Parathyroid adenoma (tissue), 2 donors: ENCODE data around the gene ACADS.

ENCODE experiments used
- H2AFZ ChIP-seq: fragments of 300-600 bp; sonication (generic); one replicate; pipeline ENCODE4 v1.7.0; 2017; ENCODE audit warnings: antibody characterized with exemption, mild to moderate bottlenecking
- H3K27ac ChIP-seq: fragments of 300-600 bp; sonication (generic); one replicate; pipeline ENCODE4 v1.7.0; 2017
- H3K27me3 ChIP-seq: fragments of 300-600 bp; sonication (generic); one replicate; pipeline ENCODE4 v1.7.0; 2017; ENCODE audit warnings: low read length; ENCODE audit not compliant: control insufficient read depth, insufficient read depth
- H3K36me3 ChIP-seq: fragments of 300-600 bp; sonication (generic); one replicate; pipeline ENCODE4 v1.7.0; 2017; ENCODE audit warnings: low read length; ENCODE audit not compliant: control insufficient read depth, insufficient read depth
- H3K4me1 ChIP-seq: fragments of 300-600 bp; sonication (generic); one replicate; pipeline ENCODE4 v1.7.0; 2017; ENCODE audit warnings: control low read depth
- H3K4me2 ChIP-seq: fragments of 300-600 bp; sonication (generic); one replicate; pipeline ENCODE4 v1.7.0; 2017; ENCODE audit warnings: low read length
- H3K4me3 ChIP-seq: fragments of 300-600 bp; sonication (generic); one replicate; pipeline ENCODE4 v1.7.0; 2017; ENCODE audit warnings: low read depth, low read length
- H3K79me2 ChIP-seq: fragments of 300-600 bp; sonication (generic); one replicate; pipeline ENCODE4 v1.7.0; 2017; ENCODE audit warnings: control low read depth
- H3K9ac ChIP-seq: fragments of 300-600 bp; sonication (generic); one replicate; pipeline ENCODE4 v1.7.0; 2017; ENCODE audit warnings: mild to moderate bottlenecking
- H3K9me3 ChIP-seq: fragments of 300-600 bp; sonication (generic); one replicate; pipeline ENCODE4 v1.7.0; 2017; ENCODE audit warnings: low read length; ENCODE audit not compliant: control insufficient read depth
- TF ChIP-seq, protein P1 (sequence below): fragments of 300-600 bp; sonication (generic); IDR thresholded peaks from one replicate; pipeline ENCODE4 v1.7.0; 2017; ENCODE audit warnings: antibody characterized with exemption, mild to moderate bottlenecking
- donor health status: primary hyperparathyroidism.

The ACADS gene

DNA sequence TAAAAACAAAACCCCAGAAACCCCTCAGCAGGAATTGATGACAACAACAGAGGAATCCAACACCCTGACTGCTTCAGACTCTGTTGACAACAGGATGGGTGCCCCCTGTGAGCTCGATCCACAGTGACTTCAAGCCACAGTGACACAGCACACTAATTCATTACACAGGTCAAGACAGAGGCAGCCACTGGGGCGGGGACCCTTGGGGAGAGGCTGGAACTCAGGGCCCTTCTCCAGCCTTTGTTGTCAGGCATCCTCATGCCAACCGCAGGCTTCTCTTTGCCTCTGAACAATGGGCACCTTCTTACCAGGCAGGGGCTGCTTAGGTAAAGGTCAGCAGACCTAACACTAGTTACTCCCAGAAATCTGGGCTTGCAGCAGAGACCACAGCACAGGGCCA is 37.6 kb downstream of the ACADS start:
- no peak overlapping the region for H2AFZ ChIP-seq
- no peak overlapping the region for H3K27ac ChIP-seq
- TF ChIP-seq, protein P1, sequence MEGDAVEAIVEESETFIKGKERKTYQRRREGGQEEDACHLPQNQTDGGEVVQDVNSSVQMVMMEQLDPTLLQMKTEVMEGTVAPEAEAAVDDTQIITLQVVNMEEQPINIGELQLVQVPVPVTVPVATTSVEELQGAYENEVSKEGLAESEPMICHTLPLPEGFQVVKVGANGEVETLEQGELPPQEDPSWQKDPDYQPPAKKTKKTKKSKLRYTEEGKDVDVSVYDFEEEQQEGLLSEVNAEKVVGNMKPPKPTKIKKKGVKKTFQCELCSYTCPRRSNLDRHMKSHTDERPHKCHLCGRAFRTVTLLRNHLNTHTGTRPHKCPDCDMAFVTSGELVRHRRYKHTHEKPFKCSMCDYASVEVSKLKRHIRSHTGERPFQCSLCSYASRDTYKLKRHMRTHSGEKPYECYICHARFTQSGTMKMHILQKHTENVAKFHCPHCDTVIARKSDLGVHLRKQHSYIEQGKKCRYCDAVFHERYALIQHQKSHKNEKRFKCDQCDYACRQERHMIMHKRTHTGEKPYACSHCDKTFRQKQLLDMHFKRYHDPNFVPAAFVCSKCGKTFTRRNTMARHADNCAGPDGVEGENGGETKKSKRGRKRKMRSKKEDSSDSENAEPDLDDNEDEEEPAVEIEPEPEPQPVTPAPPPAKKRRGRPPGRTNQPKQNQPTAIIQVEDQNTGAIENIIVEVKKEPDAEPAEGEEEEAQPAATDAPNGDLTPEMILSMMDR, result no peak
- H3K79me2 ChIP-seq, result no peaks in the 10 kb centered on the region
- H3K4me1 ChIP-seq, result no peaks in the 10 kb centered on the region
- H3K27me3 ChIP-seq, result no peaks in the 10 kb centered on the region
- H3K9ac ChIP-seq, result no peak overlapping the region
- no peaks in the 10 kb centered on the region for H3K36me3 ChIP-seq
- no peaks in the 10 kb centered on the region for H3K9me3 ChIP-seq
- H3K4me2 ChIP-seq, result no peak overlapping the region
- H3K4me3 ChIP-seq, result no peak overlapping the region

DNA sequence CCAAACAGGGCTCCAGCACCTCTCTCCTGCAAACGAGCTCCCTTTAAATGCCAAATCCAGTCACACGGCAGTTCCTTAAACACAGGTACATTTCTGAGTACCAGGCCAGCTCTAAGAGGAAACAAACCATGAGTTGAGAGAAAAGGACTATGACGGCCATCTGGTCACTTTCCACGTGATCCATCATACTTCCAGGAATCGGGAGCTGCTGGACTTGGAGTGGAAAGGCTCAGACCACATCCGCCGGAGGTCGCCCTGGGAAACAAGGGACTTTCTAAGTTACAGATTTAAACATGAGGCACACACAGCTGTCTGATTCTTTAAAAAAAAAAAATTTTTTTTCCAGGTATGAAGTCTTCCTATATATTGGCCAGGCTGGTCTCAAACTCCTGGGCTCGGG is 39.2 kb downstream of the ACADS start:
- Histone ChIP-seq H3K27ac (no peak overlapping the region), H3K4me3 (no peak overlapping the region), H3K9ac (no peak overlapping the region), H3K79me2 (no peaks in the 10 kb centered on the region), H3K4me2 (no peak overlapping the region), H3K36me3 (no peaks in the 10 kb centered on the region), H3K4me1 (no peaks in the 10 kb centered on the region), H3K9me3 (no peaks in the 10 kb centered on the region), H2AFZ (no peak overlapping the region), H3K27me3 (no peaks in the 10 kb centered on the region)
- TF ChIP-seq, protein P1, result no peak

DNA sequence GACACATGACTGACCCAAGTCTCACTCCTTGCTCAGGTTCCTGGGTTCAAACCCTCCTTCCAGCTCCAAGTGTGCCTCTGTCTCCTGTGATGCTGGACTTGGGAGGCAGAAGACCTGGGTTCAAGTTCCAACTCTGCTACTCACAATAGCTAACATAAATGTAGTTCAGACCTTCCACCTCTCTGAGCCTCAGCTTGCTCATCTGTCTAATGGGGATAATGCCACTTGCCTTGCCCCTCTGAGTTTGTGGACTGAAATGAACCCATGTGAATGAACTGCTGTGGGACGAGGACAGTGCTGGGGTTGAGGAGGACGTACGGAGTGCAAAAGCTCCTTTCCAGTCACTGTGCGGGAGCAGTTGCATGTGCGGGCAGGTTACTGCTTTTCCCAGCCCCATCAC is 40.9 kb downstream of the ACADS start:
- TF ChIP-seq, protein P1, result no peak
- Histone ChIP-seq H3K27ac (no peak overlapping the region), H3K4me2 (no peak overlapping the region), H3K4me1 (no peaks in the 10 kb centered on the region), H3K36me3 (no peaks in the 10 kb centered on the region), H3K79me2 (peaks cover 7% of the 10 kb centered on the region), H3K9me3 (no peaks in the 10 kb centered on the region), H2AFZ (no peak overlapping the region), H3K4me3 (no peak overlapping the region), H3K9ac (no peak overlapping the region), H3K27me3 (no peaks in the 10 kb centered on the region)

DNA sequence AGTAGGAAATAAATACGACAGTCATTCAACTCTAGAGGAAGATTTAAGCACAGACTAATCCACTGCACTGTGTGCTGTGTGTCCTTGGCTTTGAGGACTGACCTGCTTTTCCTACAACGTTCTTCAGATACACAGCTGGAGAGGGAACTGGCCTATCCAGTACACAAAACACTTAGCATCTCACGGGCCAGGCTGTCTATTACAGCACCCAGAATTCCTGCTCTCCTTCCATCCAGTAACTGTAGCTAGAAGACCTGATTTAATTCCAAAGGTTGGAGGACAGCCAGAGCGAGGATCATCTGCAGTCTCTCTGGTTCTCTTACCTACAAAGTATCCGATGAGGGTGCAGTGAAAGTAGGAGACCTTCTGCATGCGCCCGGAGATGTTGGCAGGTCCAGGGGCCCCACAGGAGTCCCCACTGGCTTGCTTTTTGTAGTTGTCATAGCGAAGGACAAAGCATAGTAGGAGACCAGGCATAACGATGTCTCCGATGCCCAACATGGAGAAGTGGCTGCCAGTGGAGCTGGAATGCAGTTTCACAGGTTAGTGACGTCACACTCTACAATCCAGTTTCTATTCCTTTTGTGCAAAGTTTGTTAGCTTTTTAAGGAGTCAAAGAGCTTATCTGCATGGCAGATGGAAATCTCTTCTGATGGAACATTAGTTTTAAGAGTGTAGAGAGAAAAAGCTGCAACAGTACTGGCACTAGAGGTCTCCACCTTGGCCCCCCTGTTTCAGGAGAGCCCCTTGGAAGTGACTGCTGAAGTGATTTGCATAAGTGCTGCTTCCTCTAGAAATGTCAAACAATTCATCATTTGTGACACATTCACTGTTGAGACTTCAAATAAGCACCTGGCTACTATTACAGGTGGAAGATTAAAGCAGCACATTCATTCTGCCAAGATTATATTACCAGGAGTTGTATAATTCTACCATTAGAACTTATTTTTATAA is 41.7 kb downstream of the ACADS start:
- H3K36me3 ChIP-seq, result no peaks in the 10 kb centered on the region
- H3K27ac ChIP-seq, result no peak overlapping the region

More for the DNA sequence above, 41.7 kb downstream of the ACADS start:
- TF ChIP-seq, protein P1, result no peak
- Histone ChIP-seq H3K4me2 (no peak overlapping the region), H3K27me3 (no peaks in the 10 kb centered on the region), H3K79me2 (peaks cover 9% of the 10 kb centered on the region), H3K4me3 (no peak overlapping the region), H3K9me3 (no peaks in the 10 kb centered on the region), H3K9ac (no peak overlapping the region), H3K4me1 (no peaks in the 10 kb centered on the region), H2AFZ (no peak overlapping the region)
